Dedifferentiated amniotic fluid mesenchymal stem cell (primary cell): ENCODE data around the gene PKD1L1.

Experiments used
- DNase-seq: peaks from one replicate; pipeline ENCODE4 v3.0.0-alpha.2; 2016; ENCODE audit errors: extremely low spot score

PKD1L1 gene

DNA sequence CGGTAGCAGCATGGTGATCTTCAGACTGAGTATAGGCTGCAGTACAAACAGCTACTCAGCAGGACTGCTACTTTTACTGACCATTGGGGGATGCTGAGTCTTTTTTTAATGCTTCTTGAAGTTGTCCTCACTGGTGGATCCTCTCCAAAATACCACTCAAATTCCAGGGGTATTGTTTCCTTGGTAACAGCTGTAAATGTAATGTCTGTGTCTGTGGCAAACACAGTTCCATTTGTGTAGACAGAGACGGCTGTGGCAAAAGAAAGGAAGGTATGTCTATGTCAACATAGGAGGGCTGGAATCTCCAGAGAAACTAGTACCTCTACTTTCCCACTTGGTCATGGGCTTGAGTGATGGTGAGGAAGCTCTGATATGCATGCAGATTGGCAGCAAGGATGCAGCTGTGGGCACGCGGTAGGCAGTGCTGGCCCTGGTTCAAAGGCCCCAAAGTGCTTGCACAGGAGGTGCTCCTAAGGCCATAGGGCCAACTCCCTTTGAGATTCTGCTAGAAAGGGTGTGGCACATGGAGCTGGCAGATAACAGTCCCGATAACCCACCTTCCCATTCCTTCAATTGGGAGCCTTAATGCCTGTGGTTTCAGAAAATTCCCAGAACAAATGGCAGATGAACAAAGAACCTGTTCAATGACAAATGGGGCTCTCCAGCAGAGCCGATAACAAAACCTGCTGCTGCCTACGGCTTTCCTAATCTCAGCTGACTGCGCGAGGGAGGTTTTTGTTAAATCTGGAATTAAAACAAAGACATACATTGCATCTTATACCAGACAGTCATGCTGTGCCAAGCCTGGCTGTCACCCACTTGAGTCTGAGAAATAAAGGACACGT lies 43.0 kb downstream of the PKD1L1 start:
- DNase-seq = no peak

GRCh38 chr7:47902013-47902412 lies 46.3 kb downstream of the PKD1L1 start:
- no peak for DNase-seq

- no peak for DNase-seq
Measured at GRCh38 chr7:47901542-47901941, 46.7 kb downstream of the PKD1L1 start.

GRCh38 chr7:47897831-47898230 lies 50.4 kb downstream of the PKD1L1 start:
- no peak for DNase-seq

DNA sequence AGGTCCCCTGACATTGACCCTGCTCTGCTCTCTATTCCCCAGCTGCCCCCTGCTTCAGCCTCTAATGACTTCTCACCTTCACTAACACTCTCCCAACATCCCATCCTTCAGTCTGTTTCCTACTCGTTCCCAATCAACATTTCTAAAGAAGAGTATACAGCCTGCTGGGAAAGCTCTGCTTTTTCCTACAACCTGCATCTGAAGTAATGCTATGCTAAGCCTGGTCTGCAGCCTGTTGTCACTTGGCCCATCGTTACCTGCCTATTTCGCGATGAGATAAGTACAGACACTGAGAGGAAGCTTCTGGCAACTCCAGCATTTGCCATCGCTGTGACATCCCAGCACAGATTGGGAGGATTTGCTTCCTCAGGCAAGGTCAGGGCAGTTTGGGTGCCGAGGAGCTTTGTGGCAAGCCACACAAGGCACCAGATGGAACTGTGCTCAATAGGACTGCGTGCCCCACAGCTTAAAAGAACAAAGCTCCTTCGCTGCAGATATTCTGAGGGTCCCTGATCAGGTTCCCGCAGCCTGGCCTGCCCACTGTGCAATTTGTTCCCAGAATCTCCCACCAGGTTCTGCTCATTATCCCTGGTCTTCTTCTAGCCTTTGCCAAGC lies 51.4 kb downstream of the PKD1L1 start:
- no peak for DNase-seq

- DNase-seq = no peak
Measured at GRCh38 chr7:47895026-47895425, 53.2 kb downstream of the PKD1L1 start.

DNA sequence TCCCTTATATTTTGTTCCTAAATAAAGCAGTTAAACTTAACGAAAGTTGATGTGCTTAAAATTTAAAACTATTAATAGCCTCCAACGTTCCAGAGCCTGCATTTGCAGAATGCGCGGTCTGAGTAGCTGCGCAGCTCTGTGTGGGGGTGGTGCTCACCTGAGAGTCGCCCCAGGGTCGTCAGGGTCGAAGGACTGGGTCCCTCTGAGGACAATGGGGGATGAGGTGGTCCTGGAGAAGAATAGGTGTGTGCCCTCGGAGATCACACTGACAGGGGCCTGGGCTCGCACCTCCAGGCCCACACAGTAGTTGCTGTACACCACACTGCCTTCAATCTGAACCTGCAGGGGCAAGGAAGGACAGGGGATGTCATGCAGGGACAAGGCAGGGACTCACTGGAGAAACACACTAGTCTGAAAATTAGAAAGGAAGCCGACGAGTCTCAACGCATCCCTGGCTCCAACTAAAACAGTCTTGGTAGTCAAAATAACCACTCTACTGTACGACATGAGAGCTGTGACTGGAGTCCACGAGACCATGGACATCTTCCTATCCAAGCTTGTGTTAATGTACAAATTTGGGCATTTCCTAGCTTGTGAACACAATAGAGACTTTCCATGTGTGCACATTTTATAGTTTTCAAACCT lies 54.4 kb downstream of the PKD1L1 start:
- DNase-seq = no peak

GRCh38 chr7:47893238-47893637 lies 55.0 kb downstream of the PKD1L1 start:
- DNase-seq = no peak

DNA sequence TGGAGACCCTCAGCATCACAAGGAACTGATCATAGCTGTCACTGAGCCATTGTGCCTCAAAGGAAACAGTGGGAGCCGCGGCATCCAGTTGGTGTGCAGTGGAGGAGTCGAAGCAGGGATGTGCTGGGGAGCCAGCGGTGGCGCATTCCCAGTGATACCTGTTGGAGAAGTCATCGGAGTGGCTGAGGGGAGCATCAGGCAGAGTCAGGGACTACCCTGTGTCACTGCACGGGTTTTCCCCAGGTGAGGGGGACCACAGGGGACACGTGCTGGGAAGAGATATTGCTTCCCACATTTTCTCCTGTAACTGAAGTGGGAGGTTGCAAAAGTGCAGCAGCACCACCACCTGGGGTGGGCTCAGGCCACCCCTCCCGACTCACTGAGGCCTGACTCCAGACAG lies 57.7 kb downstream of the PKD1L1 start:
- no peak for DNase-seq

- no peak for DNase-seq
Measured at GRCh38 chr7:47890125-47890524, 58.1 kb downstream of the PKD1L1 start.

- no peak for DNase-seq
Measured at GRCh38 chr7:47889723-47890122, 58.5 kb downstream of the PKD1L1 start.

GRCh38 chr7:47888371-47889265 lies 59.6 kb downstream of the PKD1L1 start:
- DNase-seq = no peak

GRCh38 chr7:47887016-47887640 lies 61.1 kb downstream of the PKD1L1 start:
- no peak for DNase-seq

- no peak for DNase-seq
Measured at GRCh38 chr7:47885987-47886811, 62.1 kb downstream of the PKD1L1 start.

GRCh38 chr7:47885309-47885986 lies 62.8 kb downstream of the PKD1L1 start:
- no peak for DNase-seq

DNA sequence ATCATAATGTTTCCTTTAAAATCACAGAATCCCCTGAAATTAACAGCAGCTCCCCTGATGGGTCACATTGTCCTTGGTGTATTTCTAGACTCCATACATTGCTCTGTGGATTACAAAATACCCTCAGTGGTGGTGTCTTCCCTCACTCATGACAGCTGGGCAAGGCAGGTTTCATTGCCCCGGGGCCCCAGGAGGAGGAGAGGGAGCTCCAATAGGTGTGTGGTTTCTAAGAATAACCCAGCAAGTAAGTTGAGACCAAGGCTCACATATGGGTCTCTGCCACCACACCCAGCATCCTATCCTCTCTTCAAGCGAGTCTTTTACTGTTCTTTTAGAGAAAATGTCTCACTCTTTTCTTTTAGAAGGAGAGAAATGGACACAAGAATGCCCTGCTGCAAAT lies 63.6 kb downstream of the PKD1L1 start:
- no peak for DNase-seq

- no peak for DNase-seq
Measured at GRCh38 chr7:47882635-47883034, 65.6 kb downstream of the PKD1L1 start.

DNA sequence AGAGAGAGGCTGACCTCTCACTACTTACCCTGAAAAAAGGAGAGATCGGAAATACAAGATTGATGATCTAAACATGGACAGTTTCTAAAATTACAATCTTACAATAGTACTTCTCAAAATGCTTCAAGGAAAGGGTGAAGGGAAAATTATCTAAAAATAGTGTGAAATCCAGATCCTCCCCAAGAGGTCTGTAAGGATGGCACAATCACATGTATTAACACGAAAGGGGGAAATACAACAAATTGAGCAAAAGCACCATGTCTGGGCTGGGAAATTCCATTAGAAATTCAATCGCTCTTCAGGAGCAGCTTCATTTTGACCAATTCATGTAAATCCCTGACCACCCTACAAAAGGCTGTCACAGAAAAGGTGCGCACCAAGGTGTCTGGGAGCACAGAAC lies 67.0 kb downstream of the PKD1L1 start:
- no peak for DNase-seq

GRCh38 chr7:47878662-47879061 lies 69.6 kb downstream of the PKD1L1 start:
- DNase-seq = no peak

- no peak for DNase-seq
Measured at GRCh38 chr7:47877336-47877735, 70.9 kb downstream of the PKD1L1 start.
